HepG2 (cell line): ENCODE results near the gene TMEM209. TPM values are rescaled to one million over a fixed set of nuclear protein-coding genes. Genes with fewer than 3 reads are reported as not detected.

ENCODE experiments used
- ATF7 ChIP-seq, 2 experiments: fragments of 450-650 bp in 1 of 2; sonication (generic) in 1 of 2; formaldehyde crosslinking in 1 of 2; IDR thresholded peaks; 2 replicates each; pipeline versions ENCODE4 v1.4.0 to v1.6.1; 2016 to 2020; ENCODE audit warnings: antibody characterized with exemption in 1 of 2, mild to moderate bottlenecking in 1 of 2, missing genetic modification reagents in 1 of 2
- FOXC1 ChIP-seq: sonication (generic); formaldehyde crosslinking; IDR thresholded peaks from 2 replicates; pipeline ENCODE4 v1.8.0; 2022; ENCODE audit warnings: mild to moderate bottlenecking, missing genetic modification reagents, borderline replicate concordance
- HNF1A ChIP-seq, 2 experiments: sonication (generic) in 1 of 2; formaldehyde crosslinking in 1 of 2; IDR thresholded peaks; 2 replicates each; pipeline versions ENCODE4 v1.4.0 to v1.6.1; 2016 to 2020; ENCODE audit warnings: borderline replicate concordance in 1 of 2, low read depth in 1 of 2, mild to moderate bottlenecking in 1 of 2, missing genetic modification reagents in 1 of 2
- MAZ ChIP-seq, 2 experiments: sonication (generic) in 1 of 2; formaldehyde crosslinking in 1 of 2; IDR thresholded peaks; 2 replicates each; pipeline versions ENCODE4 v1.5.0 to v1.6.1; 2012 to 2020; ENCODE audit warnings: low read depth in 2 of 2, mild to moderate bottlenecking in 2 of 2, borderline replicate concordance in 1 of 2, improper control_type of control experiment in 1 of 2, low read length in 1 of 2, missing genetic modification reagents in 1 of 2, moderate library complexity in 1 of 2
- MEF2D ChIP-seq: sonication (generic); formaldehyde crosslinking; IDR thresholded peaks from 2 replicates; pipeline ENCODE4 v1.5.1; 2020; ENCODE audit warnings: mild to moderate bottlenecking, missing genetic modification reagents
- NONO ChIP-seq, 2 experiments: fragments of 450-650 bp in 1 of 2; sonication (generic) in 1 of 2; formaldehyde crosslinking in 1 of 2; IDR thresholded peaks in 1 of 2; conservative IDR thresholded peaks in 1 of 2; 2 replicates each; pipeline versions ENCODE4 v1.6.1 to v1.8.0; 2017 to 2022; ENCODE audit warnings: mild to moderate bottlenecking in 1 of 2, missing genetic modification reagents in 1 of 2, moderate library complexity in 1 of 2
- SP2 ChIP-seq: sonication (generic); formaldehyde crosslinking; IDR thresholded peaks from 2 replicates; pipeline ENCODE4 v1.5.1; 2020; ENCODE audit warnings: mild to moderate bottlenecking, missing genetic modification reagents
- THAP9 ChIP-seq: sonication (generic); formaldehyde crosslinking; IDR thresholded peaks from 2 replicates; pipeline ENCODE4; 2020; ENCODE audit warnings: missing genetic modification reagents, mild to moderate bottlenecking, borderline replicate concordance
- ZMYM2 ChIP-seq: sonication (generic); formaldehyde crosslinking; IDR thresholded peaks from 2 replicates; pipeline ENCODE4 v1.8.0; 2022; ENCODE audit warnings: mild to moderate bottlenecking, missing genetic modification reagents
- ZNF546 ChIP-seq: sonication (generic); formaldehyde crosslinking; conservative IDR thresholded peaks from 2 replicates; pipeline ENCODE4 v1.8.1; 2023; ENCODE audit warnings: mild to moderate bottlenecking, missing genetic modification reagents
- ZNF615 ChIP-seq: sonication (generic); formaldehyde crosslinking; IDR thresholded peaks from 2 replicates; pipeline ENCODE4 v1.5.0; 2020; ENCODE audit warnings: mild to moderate bottlenecking, missing genetic modification reagents, borderline replicate concordance
- ZNF768 ChIP-seq: sonication (generic); formaldehyde crosslinking; IDR thresholded peaks from 2 replicates; pipeline ENCODE4 v1.4.0; 2020; ENCODE audit warnings: missing genetic modification reagents
- ZNF776 ChIP-seq: sonication (generic); formaldehyde crosslinking; IDR thresholded peaks from 2 replicates; pipeline ENCODE4 v1.4.0; 2020; ENCODE audit warnings: mild to moderate bottlenecking, missing genetic modification reagents
- polyA plus RNA-seq, 8 experiments: library from polyadenylated mRNA; depleted of rRNA in 3 of 8; stranded (reverse) in 7 of 8; unstranded in 1 of 8; fragments of >200 nt; fragmentation: Illumina TruSeq in 4 of 8; extraction: Trizol in 4 of 8; gene quantifications; 2 replicates each; pipeline versions ENCODE4 v1.2.1 to v1.2.3, GENCODE V29; 2011 to 2016; ENCODE audit warnings: low read depth in 4 of 8, missing spikeins in 1 of 8, mixed read lengths in 1 of 8; ENCODE audit not compliant: insufficient read depth in 1 of 8
- total RNA-seq, 5 experiments: library from RNA; depleted of rRNA; stranded (reverse); fragments of >200 nt; fragmentation: Illumina TruSeq; extraction: Trizol; gene quantifications; 2 replicates each; pipeline ENCODE4 v1.2.3, GENCODE V29; 2016; ENCODE audit warnings: low read depth in 1 of 5
- TF ChIP-seq, protein P1 (sequence below): sonication (generic); formaldehyde crosslinking; IDR thresholded peaks from 2 replicates; pipeline ENCODE4 v1.5.1; 2020; ENCODE audit warnings: mild to moderate bottlenecking, missing genetic modification reagents, borderline replicate concordance
- TF ChIP-seq, protein P2 (sequence below): sonication (generic); formaldehyde crosslinking; IDR thresholded peaks from 2 replicates; pipeline ENCODE4 v1.4.0; 2020; ENCODE audit warnings: missing genetic modification reagents

Gene TMEM209
- total and polyA plus RNA-seq, 2 of the 13 experiments (the other 11 are each of a cell fraction or from before 2014, with no cell fraction given) = 14.5 to 15.6 TPM

- TF ChIP-seq SP2 (CRISPR knock-in tag) (no peak), ZNF615 (CRISPR knock-in tag) (no peak), MEF2D (CRISPR knock-in tag) (peak; percentile 69; the same call in 1 of the 2 replicates), ZMYM2 (CRISPR knock-in tag) (0 out of 2 replicates have a peak, but pooled peaks have one; percentile 34), THAP9 (CRISPR knock-in tag) (peak; percentile 75; the same call in 1 of the 2 replicates), HNF1A (IDR thresholded peaks at IDR 0.05; ENCODE audit: low read depth) (no peak), HNF1A (CRISPR knock-in tag; IDR thresholded peaks at IDR 0.05; ENCODE audit: borderline replicate concordance) (no peak), ZNF546 (CRISPR knock-in tag) (no peak), ZNF768 (CRISPR knock-in tag) (peak; percentile 40; the same call in 1 of the 2 replicates), NONO (IDR thresholded peaks at IDR 0.05) (no peak), NONO (CRISPR knock-in tag; conservative IDR thresholded peaks at IDR 0.05) (peak; percentile 80), MAZ (IDR thresholded peaks at IDR 0.05; ENCODE audit: borderline replicate concordance, low read depth, low read length) (peak; percentile 17; the same call in 1 of the 2 replicates), MAZ (CRISPR knock-in tag; IDR thresholded peaks at IDR 0.05; ENCODE audit: low read depth) (peak; percentile 43; the same call in 1 of the 2 replicates), ZNF776 (CRISPR knock-in tag) (no peak), ATF7 (IDR thresholded peaks at IDR 0.05) (no peak), ATF7 (CRISPR knock-in tag; IDR thresholded peaks at IDR 0.05) (no peak), FOXC1 (no peak)
- TF ChIP-seq, protein P1, sequence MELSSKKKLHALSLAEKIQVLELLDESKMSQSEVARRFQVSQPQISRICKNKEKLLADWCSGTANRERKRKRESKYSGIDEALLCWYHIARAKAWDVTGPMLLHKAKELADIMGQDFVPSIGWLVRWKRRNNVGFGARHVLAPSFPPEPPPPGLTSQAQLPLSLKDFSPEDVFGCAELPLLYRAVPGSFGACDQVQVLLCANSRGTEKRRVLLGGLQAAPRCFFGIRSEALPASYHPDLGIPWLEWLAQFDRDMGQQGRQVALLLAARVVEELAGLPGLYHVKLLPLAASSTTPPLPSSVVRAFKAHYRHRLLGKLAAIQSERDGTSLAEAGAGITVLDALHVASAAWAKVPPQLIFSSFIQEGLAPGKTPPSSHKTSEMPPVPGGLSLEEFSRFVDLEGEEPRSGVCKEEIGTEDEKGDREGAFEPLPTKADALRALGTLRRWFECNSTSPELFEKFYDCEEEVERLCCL (CRISPR knock-in tag) = no peak
- TF ChIP-seq, protein P2, sequence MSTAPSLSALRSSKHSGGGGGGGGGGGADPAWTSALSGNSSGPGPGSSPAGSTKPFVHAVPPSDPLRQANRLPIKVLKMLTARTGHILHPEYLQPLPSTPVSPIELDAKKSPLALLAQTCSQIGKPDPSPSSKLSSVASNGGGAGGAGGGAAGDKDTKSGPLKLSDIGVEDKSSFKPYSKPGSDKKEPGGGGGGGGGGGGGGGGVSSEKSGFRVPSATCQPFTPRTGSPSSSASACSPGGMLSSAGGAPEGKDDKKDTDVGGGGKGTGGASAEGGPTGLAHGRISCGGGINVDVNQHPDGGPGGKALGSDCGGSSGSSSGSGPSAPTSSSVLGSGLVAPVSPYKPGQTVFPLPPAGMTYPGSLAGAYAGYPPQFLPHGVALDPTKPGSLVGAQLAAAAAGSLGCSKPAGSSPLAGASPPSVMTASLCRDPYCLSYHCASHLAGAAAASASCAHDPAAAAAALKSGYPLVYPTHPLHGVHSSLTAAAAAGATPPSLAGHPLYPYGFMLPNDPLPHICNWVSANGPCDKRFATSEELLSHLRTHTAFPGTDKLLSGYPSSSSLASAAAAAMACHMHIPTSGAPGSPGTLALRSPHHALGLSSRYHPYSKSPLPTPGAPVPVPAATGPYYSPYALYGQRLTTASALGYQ (CRISPR knock-in tag) = no peak
These were observed at the start of gene TMEM209 (continued) for GRCh38 chr7:130205084-130205947.
